ENCODE measurements around the gene SDC1. TPM values are rescaled to one million over a fixed set of nuclear protein-coding genes. Genes with fewer than 3 reads are reported as not detected.
"Not testable (repeated sequence)": the region's sequence is repeated elsewhere in the genome, so short reads cannot be mapped to it uniquely, and the experiment has no call there.

SDC1 gene
- 1 to 10 TPM; 2.3 to 9.1 (median 4.2) TPM for total RNA-seq
- 1 to 10 TPM in 1 of 2 donors, under 1 TPM in 1; 0.62 to 1.8 TPM for polyA plus RNA-seq
- long read RNA-seq, donor 1, partial matches to known transcripts, result 0 of 4 reads
- long read RNA-seq, donor 1, other reads (novel, unspliced or antisense), result 2 of 4 reads
- long read RNA-seq, donor 2, partial matches to known transcripts, result 0 of 6 reads
- long read RNA-seq, donor 2, other reads (novel, unspliced or antisense), result 0 of 6 reads
- long read RNA-seq, donor 3, transcript SDC1-201 (5 exons, 3,147 nt), result major isoform, 9 of 13 reads
- long read RNA-seq, donor 3, partial matches to known transcripts, result 1 of 13 reads
- long read RNA-seq, donor 3, other reads (novel, unspliced or antisense), result 0 of 13 reads

GRCh38 chr2:20224716-20225293 is at the start of gene SDC1:
Gene SDC1, minus strand, starts transcription at chr2:20225130. Its CDS starts 263 bp downstream, at chr2:20224867.
- 0 to 1% (median 0%) methylated on average over 25 to 65 of the region's 65 CpGs for WGBS, 3 donors
- intact Hi-C loops (cut with DNase I), result loop anchor here in 2 of 4 donors (5.0 kb wide), 2 partner anchors 83 to 88 kb away; no protein-coding TSS in a partner anchor
- Histone ChIP-seq H3K4me3 (peak within 1 kb of the TSS; percentile 47), H3K4me1 (ENCODE audit: insufficient read depth) (peaks cover 2% of the 10 kb centered on the region), H3K36me3 (no peaks in the 10 kb centered on the region), H3K9me3 (no peaks in the 10 kb centered on the region), H3K27ac (peak within 1 kb of the TSS; percentile 47 to 61), H3K27me3 (no peaks in the 10 kb centered on the region)
- DNase-seq, result peak; percentile 44 to 77 (median 68)
- TF ChIP-seq POLR2A (IDR thresholded peaks at IDR 0.05) (no peak), EP300 (IDR thresholded peaks at IDR 0.05) (no peak), CTCF (IDR thresholded peaks at IDR 0.05) (peak in 1 of 3 donors; percentile 7)

GRCh38 chr2:20273042-20273441 is 48.1 kb upstream of the SDC1 start:
- H3K27me3 ChIP-seq, result no peaks in the 10 kb centered on the region
- no peaks in the 10 kb centered on the region for H3K36me3 ChIP-seq
- DNase-seq, result no peak
- WGBS, 3 donors, result 85 to 92% (median 85%) methylated on average over 4 of the region's 4 CpGs
- intact Hi-C loops (cut with DNase I), result no loop called here
- TF ChIP-seq EP300 (IDR thresholded peaks at IDR 0.05) (no peak), POLR2A (IDR thresholded peaks at IDR 0.05) (no peak), CTCF (IDR thresholded peaks at IDR 0.05) (no peak)
- H3K4me1 ChIP-seq (ENCODE audit: insufficient read depth), result no peaks in the 10 kb centered on the region
- H3K4me3 ChIP-seq, result no peak overlapping the region
- H3K9me3 ChIP-seq, result no peaks in the 10 kb centered on the region
- H3K27ac ChIP-seq, result no peak overlapping the region

- H3K9me3 ChIP-seq; H3K27me3 ChIP-seq; H3K36me3 ChIP-seq; DNase-seq; intact Hi-C loops (cut with DNase I); H3K4me1 ChIP-seq (ENCODE audit: insufficient read depth); H3K4me3 ChIP-seq; H3K27ac ChIP-seq: not testable (repeated sequence)
- WGBS, 3 donors, result 92 to 96% (median 95%) methylated on average over 6 of the region's 6 CpGs
These were observed 43.4 kb upstream of the SDC1 start for GRCh38 chr2:20268317-20268716.

GRCh38 chr2:20267529-20267928 is 42.6 kb upstream of the SDC1 start:
- Histone ChIP-seq H3K27me3 (no peaks in the 10 kb centered on the region), H3K27ac (no peak overlapping the region), H3K9me3 (no peaks in the 10 kb centered on the region), H3K4me3 (no peak overlapping the region), H3K36me3 (no peaks in the 10 kb centered on the region), H3K4me1 (ENCODE audit: insufficient read depth) (no peaks in the 10 kb centered on the region)
- intact Hi-C loops (cut with DNase I), result no loop called here
- TF ChIP-seq EP300 (IDR thresholded peaks at IDR 0.05) (no peak), CTCF (IDR thresholded peaks at IDR 0.05) (no peak), POLR2A (IDR thresholded peaks at IDR 0.05) (no peak)
- WGBS, 3 donors, result 92 to 93% (median 93%) methylated on average over 2 of the region's 2 CpGs
- DNase-seq, result no peak

- no peaks in the 10 kb centered on the region for H3K27me3 ChIP-seq
- intact Hi-C loops (cut with DNase I), result no loop called here
These were observed 39.7 kb upstream of the SDC1 start for GRCh38 chr2:20264629-20265028.

More at GRCh38 chr2:20264629-20265028, 39.7 kb upstream of the SDC1 start:
- DNase-seq, result no peak
- 70 to 83% (median 80%) methylated on average over 2 of the region's 2 CpGs for WGBS, 3 donors
- Histone ChIP-seq H3K27ac (no peak overlapping the region), H3K4me3 (no peak overlapping the region), H3K9me3 (no peaks in the 10 kb centered on the region), H3K4me1 (ENCODE audit: insufficient read depth) (no peaks in the 10 kb centered on the region), H3K36me3 (no peaks in the 10 kb centered on the region)
- no peak for TF ChIP-seq POLR2A (IDR thresholded peaks at IDR 0.05)
- no peak for TF ChIP-seq CTCF (IDR thresholded peaks at IDR 0.05)
- no peak for TF ChIP-seq EP300 (IDR thresholded peaks at IDR 0.05)

All from ovary (tissue), 10 donors.